HepG2 (cell line): ENCODE results near the gene SPATA33. TPM values are rescaled to one million over a fixed set of nuclear protein-coding genes. Genes with fewer than 3 reads are reported as not detected.

Source experiments
- ARNT ChIP-seq: fragments of 450-650 bp; IDR thresholded peaks from 2 replicates; pipeline ENCODE4 v1.6.1; 2017
- ATF7-NPFF ChIP-seq: sonication (generic); formaldehyde crosslinking; IDR thresholded peaks from 2 replicates; pipeline ENCODE4 v1.8.1; 2023; ENCODE audit warnings: mild to moderate bottlenecking, low read depth, missing genetic modification reagents, moderate library complexity
- BHLHE40 ChIP-seq: IDR thresholded peaks from 2 replicates; pipeline ENCODE4 v1.6.1; 2011; ENCODE audit warnings: low read length, improper control_type of control experiment
- CBX5 ChIP-seq: sonication (generic); formaldehyde crosslinking; IDR thresholded peaks from 2 replicates; pipeline ENCODE4 v1.4.0; 2020; ENCODE audit warnings: missing genetic modification reagents, borderline replicate concordance
- MLLT10 ChIP-seq: sonication (generic); formaldehyde crosslinking; IDR thresholded peaks from 2 replicates; pipeline ENCODE4 v1.4.0; 2020; ENCODE audit warnings: missing genetic modification reagents
- RBM22 ChIP-seq: fragments of 200-400 bp; formaldehyde crosslinking; optimal IDR thresholded peaks from 2 replicates; pipeline ENCODE3; 2017; ENCODE audit warnings: mild to moderate bottlenecking, low read length, moderate library complexity
- RXRB ChIP-seq: IDR thresholded peaks from 2 replicates; pipeline ENCODE4 v1.6.1; 2016; ENCODE audit warnings: borderline replicate concordance, missing genetic modification reagents, missing compliant biosample characterization
- SNAPC5 ChIP-seq: sonication (generic); formaldehyde crosslinking; IDR thresholded peaks from 2 replicates; pipeline ENCODE4 v1.8.1; 2023; ENCODE audit warnings: mild to moderate bottlenecking, missing genetic modification reagents, borderline replicate concordance
- SP140L ChIP-seq: sonication (generic); formaldehyde crosslinking; IDR thresholded peaks from 2 replicates; pipeline ENCODE4 v1.4.0; 2020; ENCODE audit warnings: missing genetic modification reagents, borderline replicate concordance
- ZNF136 ChIP-seq: sonication (generic); formaldehyde crosslinking; IDR thresholded peaks from 2 replicates; pipeline ENCODE4 v1.8.1; 2022; ENCODE audit warnings: low read depth, mild to moderate bottlenecking, moderate library complexity, missing genetic modification reagents
- ZNF44 ChIP-seq: sonication (generic); formaldehyde crosslinking; IDR thresholded peaks from 2 replicates; pipeline ENCODE4 v1.5.1; 2020; ENCODE audit warnings: mild to moderate bottlenecking, missing genetic modification reagents
- ZNF503 ChIP-seq: sonication (generic); formaldehyde crosslinking; IDR thresholded peaks from 2 replicates; pipeline ENCODE4 v1.4.0; 2020; ENCODE audit warnings: missing genetic modification reagents
- ZNF572 ChIP-seq: sonication (generic); formaldehyde crosslinking; IDR thresholded peaks from 2 replicates; pipeline ENCODE4 v1.5.1; 2020; ENCODE audit warnings: mild to moderate bottlenecking, missing genetic modification reagents
- ZNF761 ChIP-seq: sonication (generic); formaldehyde crosslinking; conservative IDR thresholded peaks from 2 replicates; pipeline ENCODE4 v1.4.0; 2020; ENCODE audit warnings: mild to moderate bottlenecking, missing genetic modification reagents
- ZSCAN30 ChIP-seq: sonication (generic); formaldehyde crosslinking; IDR thresholded peaks from 2 replicates; pipeline ENCODE4 v1.5.0; 2020; ENCODE audit warnings: mild to moderate bottlenecking, missing genetic modification reagents
- polyA plus RNA-seq, 8 experiments: library from polyadenylated mRNA; depleted of rRNA in 3 of 8; stranded (reverse) in 7 of 8; unstranded in 1 of 8; fragments of >200 nt; fragmentation: Illumina TruSeq in 4 of 8; extraction: Trizol in 4 of 8; gene quantifications; 2 replicates each; pipeline versions ENCODE4 v1.2.1 to v1.2.3, GENCODE V29; 2011 to 2016; ENCODE audit warnings: low read depth in 4 of 8, missing spikeins in 1 of 8, mixed read lengths in 1 of 8; ENCODE audit not compliant: insufficient read depth in 1 of 8
- total RNA-seq, 5 experiments: library from RNA; depleted of rRNA; stranded (reverse); fragments of >200 nt; fragmentation: Illumina TruSeq; extraction: Trizol; gene quantifications; 2 replicates each; pipeline ENCODE4 v1.2.3, GENCODE V29; 2016; ENCODE audit warnings: low read depth in 1 of 5
- TF ChIP-seq, protein P1 (sequence below): sonication (generic); formaldehyde crosslinking; IDR thresholded peaks from 2 replicates; pipeline ENCODE4 v1.5.1; 2020; ENCODE audit warnings: missing genetic modification reagents, mild to moderate bottlenecking, borderline replicate concordance
- TF ChIP-seq, protein P2 (sequence below): sonication (generic); formaldehyde crosslinking; IDR thresholded peaks from 2 replicates; pipeline ENCODE4 v1.5.1; 2020; ENCODE audit warnings: missing genetic modification reagents, mild to moderate bottlenecking, borderline replicate concordance

Gene SPATA33
- total and polyA plus RNA-seq, 2 of the 13 experiments (the other 11 are each of a cell fraction or from before 2014, with no cell fraction given), result 5.7 to 11.0 TPM

- no peak for TF ChIP-seq RBM22
- 0 out of 2 replicates have a peak, but pooled peaks have one; percentile 27 for TF ChIP-seq SNAPC5 (CRISPR knock-in tag)
- TF ChIP-seq BHLHE40, result no peak
- TF ChIP-seq CBX5 (CRISPR knock-in tag), result no peak
- TF ChIP-seq, protein P1, sequence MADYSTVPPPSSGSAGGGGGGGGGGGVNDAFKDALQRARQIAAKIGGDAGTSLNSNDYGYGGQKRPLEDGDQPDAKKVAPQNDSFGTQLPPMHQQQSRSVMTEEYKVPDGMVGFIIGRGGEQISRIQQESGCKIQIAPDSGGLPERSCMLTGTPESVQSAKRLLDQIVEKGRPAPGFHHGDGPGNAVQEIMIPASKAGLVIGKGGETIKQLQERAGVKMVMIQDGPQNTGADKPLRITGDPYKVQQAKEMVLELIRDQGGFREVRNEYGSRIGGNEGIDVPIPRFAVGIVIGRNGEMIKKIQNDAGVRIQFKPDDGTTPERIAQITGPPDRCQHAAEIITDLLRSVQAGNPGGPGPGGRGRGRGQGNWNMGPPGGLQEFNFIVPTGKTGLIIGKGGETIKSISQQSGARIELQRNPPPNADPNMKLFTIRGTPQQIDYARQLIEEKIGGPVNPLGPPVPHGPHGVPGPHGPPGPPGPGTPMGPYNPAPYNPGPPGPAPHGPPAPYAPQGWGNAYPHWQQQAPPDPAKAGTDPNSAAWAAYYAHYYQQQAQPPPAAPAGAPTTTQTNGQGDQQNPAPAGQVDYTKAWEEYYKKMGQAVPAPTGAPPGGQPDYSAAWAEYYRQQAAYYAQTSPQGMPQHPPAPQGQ (CRISPR knock-in tag), result no peak
- TF ChIP-seq ZSCAN30, result no peak
- no peak for TF ChIP-seq ZNF136 (CRISPR knock-in tag)
- TF ChIP-seq ZNF761 (CRISPR knock-in tag), result no peak; the same call in 1 of the 2 replicates
- TF ChIP-seq, protein P2, sequence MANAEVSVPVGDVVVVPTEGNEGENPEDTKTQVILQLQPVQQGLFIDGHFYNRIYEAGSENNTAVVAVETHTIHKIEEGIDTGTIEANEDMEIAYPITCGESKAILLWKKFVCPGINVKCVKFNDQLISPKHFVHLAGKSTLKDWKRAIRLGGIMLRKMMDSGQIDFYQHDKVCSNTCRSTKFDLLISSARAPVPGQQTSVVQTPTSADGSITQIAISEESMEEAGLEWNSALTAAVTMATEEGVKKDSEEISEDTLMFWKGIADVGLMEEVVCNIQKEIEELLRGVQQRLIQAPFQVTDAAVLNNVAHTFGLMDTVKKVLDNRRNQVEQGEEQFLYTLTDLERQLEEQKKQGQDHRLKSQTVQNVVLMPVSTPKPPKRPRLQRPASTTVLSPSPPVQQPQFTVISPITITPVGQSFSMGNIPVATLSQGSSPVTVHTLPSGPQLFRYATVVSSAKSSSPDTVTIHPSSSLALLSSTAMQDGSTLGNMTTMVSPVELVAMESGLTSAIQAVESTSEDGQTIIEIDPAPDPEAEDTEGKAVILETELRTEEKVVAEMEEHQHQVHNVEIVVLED (CRISPR knock-in tag), result no peak
- no peak for TF ChIP-seq ATF7-NPFF
- 0 out of 2 replicates have a peak, but pooled peaks have one; percentile 9 for TF ChIP-seq SP140L
- TF ChIP-seq ZNF503 (CRISPR knock-in tag), result no peak
- TF ChIP-seq ZNF44 (CRISPR knock-in tag), result no peak
- TF ChIP-seq MLLT10 (CRISPR knock-in tag), result no peak
- no peak for TF ChIP-seq ARNT
- peak; percentile 93; the same call in 1 of the 2 replicates for TF ChIP-seq ZNF572 (CRISPR knock-in tag)
- TF ChIP-seq RXRB (CRISPR knock-in tag), result peak; percentile 2; the same call in 1 of the 2 replicates
Observed at GRCh38 chr16:89658221-89658879, 714 bp downstream of the SPATA33 start (continued).
